Kidney tubule cell (primary cell): ENCODE measurements around the gene ERN1.

ENCODE experiments used
- DNase-seq: peaks from one replicate; pipeline ENCODE4 v3.0.0-alpha.2; 2018; ENCODE audit warnings: low spot score

The ERN1 gene

DNA sequence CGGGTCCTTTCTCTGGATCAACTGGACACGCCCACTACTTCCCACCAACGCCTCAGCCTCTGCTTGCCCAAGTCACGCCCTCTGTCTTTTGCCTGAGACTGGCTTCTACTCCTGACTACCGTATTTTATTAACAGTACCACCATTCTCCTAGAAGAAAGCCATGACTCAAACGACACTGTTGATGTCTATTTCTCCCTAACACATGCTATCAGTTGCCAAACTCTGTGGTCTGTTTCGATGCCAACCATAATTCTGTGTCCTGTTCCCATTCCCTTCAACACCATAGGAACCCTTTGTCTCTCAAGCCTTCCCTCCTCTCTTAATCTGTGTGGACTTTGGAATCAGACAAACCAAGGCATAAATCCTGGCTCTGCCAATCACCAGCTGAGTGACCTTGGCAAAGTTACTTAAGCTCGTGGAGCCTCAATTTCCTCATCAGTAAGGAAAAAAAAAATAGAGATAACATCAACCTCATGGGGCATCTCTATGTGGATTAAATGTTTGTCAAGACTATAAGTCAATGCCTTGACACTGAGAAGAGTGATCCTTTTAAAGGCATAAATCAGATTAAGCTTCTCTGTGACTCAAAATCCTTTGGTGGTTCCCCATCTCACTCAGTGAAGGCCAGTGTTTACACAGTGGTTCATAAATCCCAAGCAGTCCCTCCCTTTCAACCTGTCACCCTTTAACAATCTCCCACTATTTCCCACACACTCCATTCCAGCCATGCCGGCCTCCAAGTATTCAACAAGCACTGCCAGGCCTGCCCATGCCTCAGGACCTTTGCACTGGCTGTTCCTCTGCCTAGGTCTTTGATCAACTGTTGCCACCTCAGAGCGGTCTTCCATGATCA, 45.6 kb downstream of the ERN1 start:
- peak; percentile 64 for DNase-seq

DNA sequence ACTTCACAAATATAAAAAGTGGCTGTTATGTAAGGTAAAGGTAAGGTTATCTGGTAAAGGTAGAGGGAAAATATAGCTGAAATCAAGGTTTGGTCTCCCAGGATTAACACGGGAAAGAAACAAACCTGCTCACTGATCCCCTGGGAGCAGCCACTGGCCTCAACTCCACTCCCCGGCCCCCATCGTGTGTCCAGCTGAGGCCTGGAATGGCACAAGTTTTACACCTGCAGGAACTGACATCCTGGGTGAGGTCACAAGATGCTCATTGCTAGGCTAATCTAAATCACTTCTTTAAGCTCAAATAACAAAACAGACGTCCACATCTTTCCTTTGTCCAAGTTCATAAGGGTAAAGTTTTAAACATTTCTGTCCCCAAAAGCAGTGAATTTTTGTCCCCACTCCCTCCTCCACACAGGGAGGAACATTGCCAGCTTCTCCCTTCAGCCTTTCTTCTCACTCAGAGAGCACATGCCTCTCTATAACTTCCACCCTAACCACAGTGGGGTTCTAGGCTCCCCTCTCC, 46.3 kb downstream of the ERN1 start:
- no peak for DNase-seq

DNA sequence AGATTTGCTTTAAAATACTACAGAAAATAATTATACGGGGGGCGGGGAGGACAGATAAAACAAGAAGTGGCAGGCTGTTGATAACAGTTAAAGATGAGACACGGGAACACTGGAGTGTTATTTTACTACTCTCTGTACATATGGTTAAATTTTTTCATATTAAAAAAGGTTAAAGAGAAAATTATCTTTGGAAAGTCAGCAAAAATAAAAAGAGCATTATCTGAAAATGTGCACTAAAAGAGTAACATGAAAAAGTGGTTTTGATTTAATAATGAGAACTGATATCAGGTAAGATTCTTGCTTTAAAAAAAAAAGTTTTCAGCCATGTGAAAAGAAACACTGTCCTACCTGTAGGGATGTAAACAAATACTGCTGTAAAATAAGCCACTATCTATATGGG, 46.9 kb downstream of the ERN1 start:
- DNase-seq: no peak

DNA sequence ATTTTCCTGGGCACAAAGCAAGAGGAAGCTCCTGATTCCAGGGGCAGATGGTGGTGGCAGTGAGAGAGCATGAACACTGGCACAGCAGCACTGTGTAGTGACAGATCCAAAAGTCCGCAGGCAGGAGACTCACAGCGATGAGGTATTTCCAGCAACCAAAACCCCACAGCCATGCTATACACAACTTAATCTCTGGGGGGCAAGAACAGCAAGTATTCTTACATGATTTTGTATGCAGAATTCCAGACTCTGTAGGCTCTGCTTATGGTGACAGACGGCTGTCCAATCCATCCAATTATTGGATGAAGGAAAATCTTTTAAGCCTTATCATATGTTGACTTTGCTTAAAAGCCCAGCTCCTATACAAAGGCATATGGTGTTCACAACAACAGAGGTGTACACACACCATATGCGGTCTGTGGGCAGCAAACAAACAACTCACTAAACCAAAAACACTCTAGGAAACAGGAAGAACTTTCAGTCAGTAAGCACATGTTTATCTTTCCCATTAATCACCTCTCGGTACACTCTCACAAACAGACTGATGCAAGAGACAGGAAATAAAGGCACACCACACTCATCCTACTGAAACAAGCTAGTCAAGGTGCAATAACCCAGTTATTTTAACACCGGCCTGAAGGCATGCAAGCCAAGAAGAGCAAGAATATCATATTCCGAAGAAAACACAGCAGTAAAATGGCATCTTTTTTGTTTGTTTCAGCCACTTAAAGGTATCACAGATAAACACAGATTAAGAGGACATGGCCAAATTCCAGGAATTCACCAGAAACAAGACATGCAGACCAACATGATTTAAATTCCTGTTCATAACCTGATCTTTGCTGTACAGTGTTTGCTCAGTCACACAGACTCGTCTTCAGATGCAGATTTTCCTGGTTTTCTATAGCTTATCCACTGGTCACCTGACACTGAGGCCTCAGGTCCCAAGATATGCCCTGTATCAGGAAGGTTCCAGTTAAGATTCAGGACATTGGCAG, 47.8 kb downstream of the ERN1 start:
- peak; percentile 76 for DNase-seq

DNA sequence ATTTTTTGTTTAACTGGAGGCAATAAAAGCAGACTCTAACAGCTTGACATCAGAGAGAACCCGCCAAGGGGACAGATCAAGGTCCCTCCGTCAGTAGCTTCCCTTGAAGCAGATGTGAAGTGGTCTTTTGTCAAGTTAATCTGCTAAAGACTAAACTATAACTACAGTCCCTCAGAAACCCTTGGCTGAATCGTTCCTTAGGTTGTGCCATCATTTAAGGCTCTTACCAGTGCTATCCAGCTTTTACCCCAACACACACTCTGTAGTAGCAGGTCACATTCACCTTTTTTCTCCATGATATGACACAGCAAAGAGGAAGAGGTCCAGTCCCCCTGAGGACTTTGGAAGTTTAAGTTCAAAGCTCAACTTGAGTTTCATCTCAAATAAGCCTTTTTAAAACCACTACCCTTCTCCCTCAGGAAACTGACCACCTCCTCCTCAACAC, 49.7 kb downstream of the ERN1 start:
- DNase-seq: no peak

DNA sequence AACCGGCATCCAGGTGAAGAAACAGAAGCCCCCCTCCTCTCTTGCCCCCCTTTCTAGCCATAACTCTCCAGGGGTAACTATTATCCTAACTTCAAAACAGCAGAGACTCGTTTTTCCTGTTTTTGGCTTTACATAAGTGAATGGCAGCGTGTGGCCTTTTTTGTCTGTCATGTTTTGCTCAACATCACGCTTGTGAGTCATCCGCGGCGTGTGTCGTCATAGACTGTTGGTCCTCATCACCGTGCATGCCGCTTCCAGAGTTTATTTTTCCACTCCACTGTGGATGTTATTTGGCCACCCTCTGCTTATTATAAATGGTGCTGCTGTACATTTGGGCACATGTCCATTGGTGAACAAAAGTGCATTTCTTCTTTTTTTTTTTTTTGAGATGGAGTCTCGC, 52.6 kb downstream of the ERN1 start:
- peak; percentile 11 for DNase-seq

DNA sequence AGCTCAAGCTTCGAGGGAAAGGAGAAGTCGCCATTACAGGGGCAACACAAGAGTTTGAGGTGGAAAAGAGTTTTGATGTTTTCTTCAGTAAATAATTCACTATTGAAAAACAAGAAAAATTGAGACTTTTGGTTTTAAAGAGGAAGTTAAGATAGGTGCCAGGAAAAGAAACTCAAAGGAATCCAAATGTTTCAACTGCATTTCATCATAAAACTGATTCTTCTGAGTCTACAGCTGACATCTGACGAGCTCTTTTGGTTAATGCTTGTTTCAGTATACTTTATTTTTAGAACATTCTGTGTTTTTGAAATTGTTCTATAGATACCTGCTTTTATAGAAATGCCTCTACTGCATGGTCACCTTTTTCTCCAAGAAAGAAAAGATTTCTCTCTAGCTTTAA, 54.0 kb downstream of the ERN1 start:
- DNase-seq: no peak

DNA sequence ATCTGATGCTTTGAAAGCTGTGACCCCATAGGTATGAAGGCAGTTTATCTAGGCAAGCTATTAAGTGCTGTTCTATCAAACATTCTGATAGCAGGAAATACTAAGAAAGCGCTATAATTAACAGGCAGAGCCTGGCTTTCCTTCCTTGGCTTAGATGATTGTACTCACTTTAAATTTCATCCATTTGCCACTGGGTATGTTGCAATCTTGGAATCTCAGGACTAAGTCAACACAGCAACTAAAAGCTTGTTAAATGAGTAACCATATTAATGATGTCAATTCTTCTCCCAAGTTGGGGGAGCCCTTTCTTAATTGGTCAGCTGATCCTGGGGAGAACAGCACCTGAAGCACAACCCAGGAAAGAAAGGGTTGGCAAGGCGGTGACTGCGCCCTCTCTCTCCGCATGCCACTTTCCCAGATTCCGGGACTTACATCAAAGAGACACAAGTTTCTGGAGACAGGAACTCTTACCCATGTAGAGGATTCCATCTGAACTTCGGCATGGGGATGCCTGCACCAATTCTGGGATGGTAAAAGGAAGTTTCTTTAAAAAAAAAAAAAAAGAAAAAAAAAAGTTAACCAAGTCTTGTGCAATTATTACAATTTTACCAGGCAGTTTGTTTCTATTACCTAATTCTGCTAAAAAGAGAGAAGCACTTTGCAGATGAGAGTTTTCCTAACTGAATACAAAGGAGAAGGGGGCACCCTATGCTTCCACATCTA, 55.1 kb downstream of the ERN1 start:
- DNase-seq: peak; percentile 93

DNA sequence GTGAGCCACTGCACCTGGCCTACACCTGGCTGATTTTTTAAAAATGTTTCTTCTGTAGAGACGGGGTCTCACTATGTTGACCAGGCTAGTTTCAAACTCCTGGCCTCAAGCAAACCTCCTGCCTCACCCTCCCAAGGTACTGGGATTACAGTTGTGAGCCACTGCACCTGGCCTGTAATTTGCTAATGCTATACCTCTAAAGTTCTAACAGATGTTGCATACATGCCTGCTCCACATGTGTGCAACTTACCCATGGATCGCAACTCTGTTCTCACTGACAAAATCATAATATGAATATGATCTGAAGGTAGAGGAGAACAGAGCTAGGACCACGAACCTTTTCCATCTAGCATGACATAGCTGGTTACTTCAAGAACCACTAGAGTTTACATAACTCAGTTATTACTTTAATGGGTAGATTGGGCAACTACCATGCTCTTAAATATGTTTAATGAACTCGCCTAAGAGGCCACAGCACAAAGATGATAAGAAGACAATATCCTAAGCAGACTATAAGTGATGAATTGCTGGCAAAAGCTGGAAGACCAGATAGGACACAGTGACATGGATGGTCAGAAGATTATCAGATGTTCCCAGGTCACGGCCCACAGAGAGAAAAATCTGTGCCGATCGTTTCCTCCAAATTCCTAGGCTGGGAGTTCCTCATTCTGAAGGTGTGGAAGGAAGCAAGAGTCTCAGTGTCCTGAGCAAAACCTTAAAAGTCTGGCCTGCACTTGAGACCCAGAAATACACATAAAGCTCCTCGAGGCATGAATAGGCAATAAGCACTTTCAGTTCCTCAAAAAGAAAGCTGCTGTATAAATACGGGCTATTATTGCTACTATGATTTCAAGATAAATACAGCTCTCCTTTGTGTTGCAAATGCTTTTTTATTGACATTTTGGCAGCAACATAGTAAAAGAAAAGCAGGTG, 55.9 kb downstream of the ERN1 start:
- no peak for DNase-seq

DNA sequence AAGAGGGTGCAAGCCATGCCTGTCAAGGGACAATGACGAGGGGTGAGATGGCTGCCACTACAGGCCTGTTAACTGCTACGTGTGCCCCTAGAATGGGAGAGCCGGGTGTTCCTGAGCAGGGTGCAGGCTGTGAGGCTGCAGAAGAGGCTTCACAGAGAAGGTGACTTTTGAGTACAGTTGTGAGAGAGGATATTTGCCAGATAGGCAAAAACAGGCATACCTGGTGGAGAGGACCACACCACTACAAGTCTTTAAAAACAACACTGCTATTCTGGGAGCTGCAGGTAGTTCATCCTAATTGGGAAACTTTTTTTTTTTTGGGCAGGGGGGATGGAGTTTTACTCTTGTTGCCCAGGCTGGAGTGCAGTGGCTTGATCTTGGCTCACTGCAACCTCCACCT, 58.8 kb downstream of the ERN1 start:
- DNase-seq: no peak

DNA sequence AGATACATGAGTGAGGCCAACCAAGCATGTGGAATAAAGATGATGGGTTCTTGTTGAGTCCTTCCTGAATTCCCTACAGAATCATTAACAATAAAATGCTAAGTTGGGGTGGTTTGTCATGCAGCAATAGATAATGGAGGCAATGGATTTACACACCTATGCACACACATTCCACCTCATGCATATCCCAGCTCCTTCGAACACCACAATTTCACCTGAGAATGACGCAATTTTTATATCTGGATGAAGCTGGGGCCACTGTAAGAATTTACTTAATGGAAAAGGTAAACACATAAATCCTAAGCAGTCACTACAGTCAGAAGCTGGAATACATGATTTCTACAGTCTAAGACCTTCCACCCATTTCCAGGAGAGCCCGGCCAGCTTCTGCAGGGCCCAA, 59.7 kb downstream of the ERN1 start:
- no peak for DNase-seq

DNA sequence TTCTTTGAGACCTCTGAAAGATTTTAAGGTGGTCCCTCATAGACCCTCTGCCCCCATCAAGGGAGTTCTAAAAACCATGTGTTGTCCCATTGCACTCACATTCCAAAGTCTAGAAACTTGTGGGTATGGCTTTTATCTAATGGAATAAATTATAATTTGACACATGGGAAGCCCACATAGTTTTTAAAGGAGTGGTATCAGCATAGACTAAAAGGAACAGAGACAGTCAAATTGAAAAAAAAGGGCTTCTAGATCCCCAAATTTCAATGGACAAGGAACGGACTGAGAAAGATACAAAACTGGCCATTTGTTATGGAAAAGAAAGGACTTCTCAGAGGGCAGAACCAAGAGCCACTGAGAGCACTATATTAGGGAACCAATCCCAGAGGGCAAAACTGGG, 60.8 kb downstream of the ERN1 start:
- DNase-seq: no peak

DNA sequence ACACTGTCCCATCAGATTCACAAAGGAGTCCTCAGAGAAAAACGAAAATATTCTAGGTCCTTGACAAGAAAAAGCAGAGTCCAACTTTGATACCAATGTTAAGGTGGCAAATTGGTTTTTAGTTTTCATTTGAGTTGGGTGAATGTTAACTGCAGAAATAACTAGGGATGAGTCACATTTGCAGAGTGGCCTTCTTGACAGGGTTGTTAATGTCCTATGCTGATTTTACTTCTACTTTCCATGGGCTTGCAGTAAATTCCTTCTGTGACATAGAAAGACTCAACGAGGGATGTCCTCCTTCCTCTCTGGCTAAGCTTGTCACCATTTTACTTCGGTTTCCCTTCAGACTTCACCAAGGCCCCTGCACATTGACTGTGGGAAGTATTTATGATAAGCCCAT, 62.3 kb downstream of the ERN1 start:
- peak; percentile 6 for DNase-seq

DNA sequence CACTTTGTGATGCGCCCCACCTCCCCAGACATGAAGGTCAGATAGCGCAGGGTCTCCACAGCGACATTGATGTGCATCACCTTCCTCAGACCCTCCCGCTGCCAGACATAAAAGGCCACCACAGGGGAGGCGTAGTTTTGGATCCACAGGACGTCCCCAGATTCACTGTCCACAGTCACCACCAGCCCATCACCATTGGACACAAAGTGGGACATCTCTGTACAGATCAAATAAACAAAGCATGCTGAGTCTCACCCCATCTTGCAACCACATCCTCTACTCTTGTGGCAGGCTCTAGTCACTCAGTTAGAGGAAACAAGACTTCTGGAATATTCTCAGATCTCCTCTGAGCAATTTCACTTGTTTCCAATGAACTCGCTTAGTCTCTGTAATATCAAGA, 63.2 kb downstream of the ERN1 start:
- no peak for DNase-seq

DNA sequence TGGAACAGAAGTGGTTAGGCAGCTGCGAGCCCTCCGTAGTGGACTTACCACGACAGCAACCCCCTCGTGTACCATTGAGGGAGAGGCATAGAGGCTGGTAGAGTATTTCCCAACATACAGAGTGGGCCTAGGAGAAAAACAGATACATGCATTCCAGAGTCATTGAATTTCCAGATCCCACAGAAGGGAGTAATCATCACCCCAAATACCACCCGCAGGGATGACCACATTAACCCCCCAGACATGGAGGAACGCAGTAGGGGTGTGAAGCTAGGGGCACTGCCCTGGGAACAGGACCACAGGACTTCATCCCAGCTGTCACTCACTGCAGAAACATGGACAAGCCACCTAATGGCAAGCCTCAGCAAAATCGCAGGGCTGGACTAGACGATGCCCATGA, 64.8 kb downstream of the ERN1 start:
- no peak for DNase-seq

DNA sequence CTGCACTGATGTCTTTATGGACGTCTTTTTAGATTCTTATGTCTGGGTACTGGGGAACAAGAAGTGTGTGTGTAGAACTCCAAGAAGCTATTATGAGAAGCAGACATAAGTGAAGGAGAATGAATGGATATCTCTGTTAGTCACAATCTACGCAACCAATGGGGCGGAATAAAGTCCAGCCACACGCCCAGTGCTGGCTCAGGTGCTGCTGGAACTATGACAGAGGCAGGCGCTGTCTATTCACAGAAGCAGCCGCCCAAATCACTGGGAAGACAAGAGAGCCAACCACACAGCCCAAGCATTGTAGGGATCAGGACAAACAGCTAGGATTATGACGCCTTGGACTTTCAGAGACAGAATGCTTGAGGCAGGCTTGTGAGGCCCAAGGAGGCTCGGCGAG, 65.6 kb downstream of the ERN1 start:
- no peak for DNase-seq

DNA sequence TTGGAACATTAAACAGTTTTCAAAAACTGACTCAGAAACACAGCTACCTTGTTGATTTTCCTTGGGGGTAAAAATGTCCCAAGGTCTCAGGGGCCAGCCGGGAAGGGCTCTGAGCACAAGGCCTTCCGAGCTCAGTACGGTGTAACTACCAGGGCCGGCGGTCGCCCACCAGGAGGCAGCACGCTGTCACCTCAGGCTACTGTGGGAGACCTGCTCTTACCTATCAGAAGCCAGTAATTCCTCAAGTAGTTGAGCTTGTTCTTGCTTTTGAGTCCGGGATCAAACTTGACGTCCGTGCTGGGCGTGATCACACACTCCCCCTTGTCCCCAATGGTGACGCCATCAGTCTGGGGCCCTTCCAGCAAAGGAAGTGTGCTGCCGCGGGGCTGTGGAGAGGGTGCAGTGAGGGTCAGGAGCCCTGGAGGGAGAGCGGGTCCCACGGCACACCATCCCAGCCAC, 66.1 kb downstream of the ERN1 start:
- peak; percentile 56 for DNase-seq

DNA sequence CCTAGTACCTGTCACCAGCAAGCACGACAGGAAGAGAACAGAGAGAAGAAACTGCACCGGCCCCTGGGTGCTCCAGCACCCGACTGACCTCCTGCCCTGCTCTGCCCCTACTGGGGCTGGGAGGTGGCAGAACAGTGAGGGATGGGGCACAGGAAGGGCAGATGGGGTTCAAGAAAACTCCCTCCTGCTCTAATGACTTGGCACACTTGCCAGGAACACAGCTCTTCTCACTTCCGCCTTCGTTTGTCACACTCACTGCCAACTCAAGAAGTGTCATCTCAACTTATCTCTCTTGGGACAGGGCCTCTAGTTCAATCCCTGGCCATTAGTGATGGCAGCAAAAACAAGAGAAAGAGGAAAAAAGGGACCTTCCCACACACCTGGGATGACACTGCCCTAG, 66.9 kb downstream of the ERN1 start:
- no peak for DNase-seq

DNA sequence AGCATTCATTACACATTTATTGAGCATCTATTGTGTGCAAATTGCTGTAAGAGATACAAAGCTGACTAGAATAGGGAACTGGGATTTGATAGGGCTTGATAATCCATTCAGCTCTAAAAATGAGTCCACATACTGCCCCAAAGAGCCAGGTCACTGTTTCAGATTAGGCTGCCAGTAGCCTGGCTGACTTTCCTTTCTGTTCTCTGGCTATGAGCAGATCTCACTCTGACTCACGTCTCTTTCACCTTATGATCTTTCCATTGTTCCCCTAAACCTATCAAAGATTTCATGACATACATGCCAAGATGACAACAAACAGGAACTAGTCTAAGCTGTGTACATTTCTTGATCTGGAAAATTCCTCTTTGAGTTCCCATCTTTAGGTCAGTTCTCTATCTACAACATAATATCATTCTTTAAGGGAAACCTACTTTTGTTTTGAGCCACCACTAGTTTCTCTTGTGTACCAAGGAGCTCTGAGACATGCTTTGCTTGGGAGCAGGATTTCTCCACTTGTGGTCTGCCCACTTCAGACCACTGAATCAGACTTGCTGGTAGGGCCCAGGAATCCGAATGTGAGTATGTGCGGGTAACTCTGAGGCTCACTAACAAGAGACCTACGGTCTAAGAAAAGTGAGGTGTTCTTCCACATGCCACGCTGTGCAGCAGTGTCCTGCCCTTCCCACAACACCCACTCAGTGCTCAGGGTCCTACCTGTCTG, 68.6 kb downstream of the ERN1 start:
- DNase-seq: peak; percentile 18

DNA sequence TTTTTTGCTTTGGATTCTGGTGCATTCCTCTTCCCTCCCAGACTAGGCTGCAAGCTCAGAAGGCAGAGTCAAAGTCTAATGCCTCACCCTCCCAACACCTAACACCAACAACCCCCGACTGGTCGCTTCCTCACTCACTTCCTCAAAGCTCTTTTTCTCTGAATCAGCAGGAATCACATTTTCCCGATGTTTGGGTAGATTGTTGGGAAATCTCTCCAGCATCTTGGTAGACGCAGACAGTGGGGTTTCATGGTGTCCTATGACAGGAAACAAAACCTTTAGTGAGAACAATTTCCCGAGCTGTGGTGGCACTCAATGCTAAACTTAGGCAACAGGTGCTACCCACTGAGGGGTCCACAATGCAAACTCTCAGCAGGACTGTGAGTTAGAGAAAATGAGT, 69.6 kb downstream of the ERN1 start:
- DNase-seq: no peak
